ENCODE measurements around the gene C1orf52.

GRCh38 chr1:85223334-85223733 lies 36.1 kb downstream of the C1orf52 start:
- no peak for TF ChIP-seq CTCF (IDR thresholded peaks at IDR 0.05; ENCODE audit: low read depth, low read length, poor library complexity, severe bottlenecking)
- TF ChIP-seq EZH2phosphoT487 (IDR thresholded peaks at IDR 0.05; ENCODE audit: borderline replicate concordance, low read length), result no peak
